GM12878 (cell line): ENCODE results near the gene CCDC54. TPM values are rescaled to one million over a fixed set of nuclear protein-coding genes. Genes with fewer than 3 reads are reported as not detected.

Source experiments
- ATAC-seq: fragments of 200-7000 bp; cut with Tn5 transposase; 3 replicates; pipeline ENCODE4 v1.9.1; 2020; ENCODE audit warnings: mild to moderate bottlenecking, moderate library complexity
- BruUV-seq: library from RNA; stranded (reverse); fragments of 400-500 nt; replicated peaks from 2 replicates; lab custom pipeline; 2021; lab: Mats Ljungman, UMichigan
- CTCF ChIA-PET: fragments of 300-600 bp; sonication (Branson Sonifier 250); formaldehyde crosslinking; extraction: SDS; loops from one replicate; lab custom pipeline; 2021; ENCODE audit warnings: inconsistent platforms; lab: Yijun Ruan, JAX
- POLR2A ChIA-PET: fragments of 350-600 bp; formaldehyde crosslinking; extraction: SDS; loops from one replicate; lab custom pipeline; 2021; ENCODE audit warnings: inconsistent platforms; lab: Charles Lee
- RAD21 ChIA-PET: fragments of 300-600 bp; sonication (Branson Sonifier 250); formaldehyde crosslinking; loops from one replicate; lab custom pipeline; 2023; ENCODE audit warnings: antibody characterized with exemption; ENCODE audit not compliant: unreplicated experiment; lab: Charles Lee
- SMC1A ChIA-PET: fragments of 300-600 bp; sonication (Branson Sonifier 250); formaldehyde crosslinking; loops from one replicate; lab custom pipeline; 2023; ENCODE audit not compliant: unreplicated experiment, uncharacterized antibody; lab: Charles Lee
- DNase-seq: peaks from one replicate; pipeline ENCODE4 v3.0.0-alpha.2; 2011; ENCODE audit warnings: low read depth, low spot score
- FAIRE-seq: peaks from 3 replicates; lab custom pipeline; 2011; peaks lifted over from hg19 to GRCh38; lab: Jason Lieb, UNC
- H2AFZ ChIP-seq: 2 replicates; pipeline ENCODE4 v1.6.0; 2011; ENCODE audit warnings: low read depth, low read length, control low read depth; ENCODE audit not compliant: control insufficient read depth
- H3K27ac ChIP-seq: 2 replicates; pipeline ENCODE4 v1.5.1; 2011; ENCODE audit warnings: control low read depth; ENCODE audit not compliant: control insufficient read depth, insufficient read depth
- H3K27me3 ChIP-seq, 2 experiments: replicated peaks in 1 of 2; 2 replicates each; pipeline versions ENCODE4 v1.6.0 to v1.6.1; 2011; ENCODE audit warnings: low read length in 1 of 2; ENCODE audit not compliant: control insufficient read depth in 2 of 2, insufficient read depth in 2 of 2
- H3K36me3 ChIP-seq, 2 experiments: 2 replicates each; pipeline ENCODE4 v1.5.1; 2011; ENCODE audit warnings: low read length in 1 of 2; ENCODE audit not compliant: control insufficient read depth in 2 of 2, insufficient read depth in 2 of 2
- H3K4me1 ChIP-seq: 2 replicates; pipeline ENCODE4 v1.6.1; 2011; ENCODE audit warnings: mild to moderate bottlenecking, low read length, moderate library complexity, mixed read lengths; ENCODE audit not compliant: control insufficient read depth, insufficient read depth
- H3K4me2 ChIP-seq: 2 replicates; pipeline ENCODE4 v1.6.0; 2011; ENCODE audit warnings: control low read depth; ENCODE audit not compliant: control insufficient read depth, insufficient read depth
- H3K4me3 ChIP-seq: fragments of 200-600 bp; sonication (generic); 2 replicates; pipeline ENCODE4 v1.5.1; 2016
- H3K79me2 ChIP-seq: 2 replicates; pipeline ENCODE4 v1.6.0; 2011; ENCODE audit warnings: low read length; ENCODE audit not compliant: control insufficient read depth, insufficient read depth
- H3K9ac ChIP-seq: 2 replicates; pipeline ENCODE4 v1.8.0; 2011; ENCODE audit warnings: low read length, control low read depth, mixed read lengths; ENCODE audit not compliant: control insufficient read depth, insufficient read depth
- H3K9me3 ChIP-seq: replicated peaks from 3 replicates; pipeline ENCODE4 v1.5.1; 2011; ENCODE audit warnings: mild to moderate bottlenecking, low read length; ENCODE audit not compliant: control insufficient read depth, insufficient read depth
- H4K20me1 ChIP-seq: 2 replicates; pipeline ENCODE4 v1.6.0; 2011; ENCODE audit not compliant: control insufficient read depth, insufficient read depth
- BCLAF1 ChIP-seq: fragments of 450-650 bp; IDR thresholded peaks from 2 replicates; pipeline ENCODE4 v1.6.1; 2017; ENCODE audit warnings: antibody characterized with exemption, mild to moderate bottlenecking, moderate library complexity
- BRCA1 ChIP-seq: IDR thresholded peaks from 2 replicates; pipeline ENCODE4 v1.6.1; 2011; ENCODE audit warnings: low read depth, low read length, improper control_type of control experiment
- CREM ChIP-seq: IDR thresholded peaks from 2 replicates; pipeline ENCODE4 v1.6.1; 2014; ENCODE audit warnings: antibody characterized with exemption, low read depth
- PAX8 ChIP-seq: fragments of 450-650 bp; IDR thresholded peaks from 2 replicates; pipeline ENCODE4 v1.6.1; 2017; ENCODE audit warnings: mild to moderate bottlenecking, moderate library complexity
- RELA ChIP-seq: fragments of 450-650 bp; IDR thresholded peaks from 2 replicates; pipeline ENCODE4 v1.8.0; 2014; ENCODE audit warnings: borderline replicate concordance; ENCODE audit not compliant: partially characterized antibody
- WGBS: methylation state at CpG from one replicate; pipeline ENCODE4 v1.1.6; 2016; ENCODE audit warnings: low lambda C conversion rate; ENCODE audit not compliant: insufficient replicate concordance, insufficient coverage; ENCODE audit errors: missing lambda C conversion rate; 5-methylcytosine and 5-hydroxymethylcytosine counted together
- in situ Hi-C: fragments of 300-500 bp; cut with MboI; formaldehyde crosslinking; loops from 9 replicates; pipeline ENCODE4 v1.14.3; 2018; ENCODE audit warnings: mixed read lengths
- intact Hi-C: fragments of 100-400 bp; cut with micrococcal nuclease; formaldehyde crosslinking; loops from one replicate; pipeline ENCODE4 v1.14.2; 2022; ENCODE audit not compliant: unreplicated experiment
- polyA plus RNA-seq, 11 experiments: library from polyadenylated mRNA; depleted of rRNA in 4 of 11; unstranded in 6 of 11; stranded (reverse) in 5 of 11; fragments of >200 nt; fragmentation: Nextera tagmentation in 4 of 11; fragmentation: Illumina TruSeq in 1 of 11; extraction: Ambion mirVana in 4 of 11; extraction: Trizol in 1 of 11; gene quantifications; 1 replicate in 1 of 11; 2 replicates in 10 of 11; pipeline versions ENCODE4 v1.2.1 to v1.2.3, GENCODE V29; 2011 to 2016; ENCODE audit warnings: inconsistent platforms in 2 of 11, missing spikeins in 2 of 11, low read depth in 1 of 11
- total RNA-seq, 4 experiments: library from RNA; depleted of rRNA in 3 of 4; stranded (reverse); fragments of >200 nt in 3 of 4; fragmentation: Illumina TruSeq in 1 of 4; extraction: Trizol in 1 of 4; gene quantifications; 2 replicates each; pipeline versions ENCODE4 v1.2.1 to v1.2.3, GENCODE V29; 2013 to 2021

The CCDC54 gene
- total and polyA plus RNA-seq, 10 of the 15 experiments (the other 5 are each of a cell fraction or from before 2014, with no cell fraction given): not detected

DNA sequence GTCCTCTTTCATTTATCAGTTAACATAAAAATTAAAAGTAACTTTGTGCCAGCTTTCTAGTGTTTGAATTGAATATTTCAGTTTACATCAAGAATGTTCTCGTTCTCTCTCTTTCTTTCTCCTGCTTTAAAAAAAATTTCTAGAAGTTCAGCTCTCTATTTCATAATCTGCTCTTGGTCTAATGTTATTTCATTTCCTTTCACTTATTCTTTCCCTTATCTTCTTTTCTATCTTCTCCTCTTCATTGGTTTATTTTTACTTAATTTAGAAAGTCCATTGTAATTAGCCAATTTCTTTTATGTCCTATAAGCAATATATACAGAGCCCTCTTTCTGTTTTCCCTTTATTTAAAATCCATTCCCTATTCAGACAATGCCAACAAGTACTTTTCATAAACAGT, 44.6 kb downstream of the CCDC54 start:
- in situ Hi-C loops: loop anchor here (5.0 kb wide), 1 partner anchor 185 kb away; no protein-coding TSS in a partner anchor
- Histone ChIP-seq H3K9ac (no peak overlapping the region), H4K20me1 (no peaks in the 10 kb centered on the region), H3K27me3 (no peaks in the 10 kb centered on the region), H3K4me3 (no peak overlapping the region), H3K4me1 (no peaks in the 10 kb centered on the region), H3K27ac (no peak overlapping the region), H2AFZ (no peak overlapping the region), H3K4me2 (no peak overlapping the region), H3K9me3 (no peaks in the 10 kb centered on the region), H3K79me2 (no peaks in the 10 kb centered on the region), H3K36me3 (no peaks in the 10 kb centered on the region)
- TF ChIP-seq PAX8 (no peak), CREM (no peak), RELA (no peak), BCLAF1 (no peak), BRCA1 (no peak)
- ChIA-PET CTCF (interaction anchor here (0.7 to 3.9 kb wide), 35 partner anchors 7 to 507 kb away, joined by 3 to 56 read pairs (median 5); no protein-coding TSS in a partner anchor), POLR2A (interaction anchor here (0.9 kb wide), 1 partner anchor 325 kb away, joined by 3 read pairs; no protein-coding TSS in a partner anchor), SMC1A (interaction anchor here (0.7 to 2.6 kb wide), 16 partner anchors 19 to 202 kb away, joined by 3 to 18 read pairs (median 4); no protein-coding TSS in a partner anchor), RAD21 (interaction anchor here (0.6 to 2.4 kb wide), 7 partner anchors 15 to 239 kb away, joined by 3 to 27 read pairs (median 4); no protein-coding TSS in a partner anchor)
- no peak for DNase-seq
- 85% methylated on average over 1 of the region's 1 CpG for WGBS
- BruUV-seq: no TSS peak
- ATAC-seq: no peak
- intact Hi-C loops: loop anchor here (1.0 kb wide), 2 partner anchors 150 to 186 kb away; no protein-coding TSS in a partner anchor
- no peak for FAIRE-seq
